Glomerular visceral epithelial cell (primary cell): Measurements from ENCODE around the gene FAM53B.

Experiments
- DNase-seq: peaks from one replicate; pipeline ENCODE4 v3.0.0-alpha.2; 2016; ENCODE audit errors: extremely low spot score

Gene FAM53B

DNA sequence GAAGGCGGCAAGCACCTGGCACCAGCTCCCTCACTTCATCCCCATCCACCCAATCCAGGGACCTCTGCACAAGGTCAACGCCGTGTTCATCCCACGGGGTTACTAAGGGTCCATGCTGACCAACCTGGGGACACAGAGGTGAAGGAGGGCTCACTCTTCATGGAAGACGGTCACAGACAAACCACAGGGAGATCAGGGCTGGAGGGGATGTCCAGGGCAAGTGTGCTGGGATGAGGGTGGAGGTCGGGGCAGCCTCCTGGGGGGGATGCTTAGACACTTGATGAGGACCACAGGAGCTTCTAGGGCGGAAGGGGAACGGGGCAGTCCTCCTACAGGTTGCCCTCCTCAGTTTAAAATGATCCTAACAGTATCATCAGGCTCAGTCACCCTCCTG is 46.7 kb downstream of the FAM53B start:
- no peak for DNase-seq

GRCh38 chr10:124696446-124697392 is 47.5 kb downstream of the FAM53B start:
- no peak for DNase-seq

DNA sequence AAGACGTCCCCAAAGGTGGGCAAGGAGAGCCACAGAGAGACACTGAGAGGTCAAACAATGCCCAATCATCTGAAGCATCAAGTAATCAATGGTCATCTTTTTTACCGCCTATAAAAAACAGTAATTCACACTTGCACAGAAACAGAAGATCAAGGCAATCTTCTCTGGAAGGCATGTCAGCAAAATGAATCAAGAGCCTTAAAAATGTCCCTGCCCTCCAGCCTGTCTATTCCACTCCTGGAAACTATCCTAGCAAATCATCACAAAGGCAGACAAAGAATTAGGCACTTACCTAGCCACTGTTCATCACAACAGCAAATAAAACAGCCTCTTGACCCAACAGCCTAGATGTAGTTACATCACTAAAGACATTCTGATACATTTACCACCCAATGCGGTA is 48.9 kb downstream of the FAM53B start:
- DNase-seq = no peak

DNA sequence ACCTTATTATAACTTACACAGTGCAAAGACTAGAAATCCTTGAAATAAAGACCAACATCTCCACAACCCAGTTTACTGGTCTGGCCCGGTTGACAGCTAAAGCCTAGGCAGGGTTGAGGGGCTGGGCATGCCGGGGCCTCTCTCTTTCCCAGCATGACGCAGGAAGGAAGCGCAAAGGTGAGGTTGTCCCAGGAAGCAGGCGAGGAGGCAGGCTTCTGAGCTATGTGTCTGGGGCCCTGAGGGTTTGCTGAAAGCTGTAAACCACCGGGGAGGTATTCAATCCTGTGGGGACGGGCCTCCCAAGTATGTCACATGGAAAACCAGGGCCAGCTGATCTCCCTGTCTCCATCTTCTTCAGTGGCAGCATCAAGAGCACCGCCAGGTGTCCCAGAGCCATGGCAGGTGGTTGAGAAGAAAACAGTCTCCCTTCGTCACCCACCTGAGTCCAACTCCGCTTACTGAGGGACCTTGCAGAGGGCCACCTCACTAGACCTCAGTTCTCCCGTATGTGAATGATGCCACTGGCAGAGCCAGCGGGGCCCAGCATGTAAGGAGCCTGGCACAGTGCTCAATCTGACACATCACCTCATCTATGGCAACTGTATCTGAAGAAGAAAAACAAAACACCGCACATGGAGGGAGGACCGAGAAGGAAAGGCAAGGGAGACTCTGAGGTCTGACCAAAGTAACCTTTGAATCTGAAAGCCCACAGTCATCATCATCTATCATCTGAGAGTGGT is 49.5 kb downstream of the FAM53B start:
- DNase-seq = no peak

- DNase-seq = no peak
These were observed 50.3 kb downstream of the FAM53B start for GRCh38 chr10:124693801-124694416.

DNA sequence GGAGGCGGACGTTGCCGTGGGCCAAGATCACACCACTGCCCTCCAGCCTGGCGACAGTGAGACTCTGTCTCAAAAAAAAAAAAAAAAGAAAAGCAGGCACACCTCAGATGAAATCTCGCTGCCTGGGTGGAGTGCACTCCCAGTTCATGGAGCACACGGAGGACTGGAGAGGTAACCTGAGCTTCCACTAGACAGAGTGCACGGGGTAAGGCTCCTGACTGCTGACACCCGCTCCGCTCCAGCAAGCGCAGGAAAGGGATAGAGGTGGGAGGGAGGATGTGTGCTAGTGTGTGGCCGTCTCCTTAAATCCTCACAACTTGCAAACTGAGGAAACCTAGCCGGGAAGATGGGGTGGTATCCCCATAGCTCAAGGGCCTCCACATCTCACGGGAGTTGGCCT is 50.8 kb downstream of the FAM53B start:
- no peak for DNase-seq

- no peak for DNase-seq
These were observed 52.1 kb downstream of the FAM53B start for GRCh38 chr10:124692100-124692446.

DNA sequence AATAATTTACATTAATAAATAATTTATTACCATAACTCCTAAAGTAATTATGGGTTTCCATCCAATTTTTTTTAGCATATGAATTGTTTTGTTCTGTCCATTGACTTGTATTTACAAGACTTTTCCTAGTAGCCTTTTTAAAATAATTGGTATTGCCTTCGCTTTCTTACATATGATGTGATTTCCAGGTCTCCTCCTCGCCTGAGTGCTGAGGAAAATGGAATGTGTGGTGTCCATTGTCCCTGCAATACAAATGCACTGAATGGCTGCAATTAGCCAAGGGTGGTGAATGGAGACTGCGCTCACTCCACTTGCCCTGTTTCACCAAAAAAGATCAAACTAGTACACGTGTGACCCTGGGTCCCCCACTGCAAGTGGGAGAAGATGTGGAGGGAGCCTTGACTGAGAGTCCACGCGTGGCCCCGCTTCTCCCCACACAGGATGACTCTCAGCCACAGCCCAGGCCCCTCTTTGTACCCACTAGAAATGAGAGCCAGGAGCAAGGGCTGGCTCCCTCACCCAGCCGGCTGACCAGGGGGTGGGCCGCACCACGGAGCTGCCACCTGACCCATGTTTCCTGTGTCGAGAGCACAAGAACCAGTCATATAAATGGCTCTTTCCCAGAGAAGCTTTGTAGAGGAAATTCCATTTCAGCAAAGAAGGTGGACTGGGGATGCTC is 52.6 kb downstream of the FAM53B start:
- no peak for DNase-seq

GRCh38 chr10:124691002-124691401 is 53.2 kb downstream of the FAM53B start:
- DNase-seq = no peak

DNA sequence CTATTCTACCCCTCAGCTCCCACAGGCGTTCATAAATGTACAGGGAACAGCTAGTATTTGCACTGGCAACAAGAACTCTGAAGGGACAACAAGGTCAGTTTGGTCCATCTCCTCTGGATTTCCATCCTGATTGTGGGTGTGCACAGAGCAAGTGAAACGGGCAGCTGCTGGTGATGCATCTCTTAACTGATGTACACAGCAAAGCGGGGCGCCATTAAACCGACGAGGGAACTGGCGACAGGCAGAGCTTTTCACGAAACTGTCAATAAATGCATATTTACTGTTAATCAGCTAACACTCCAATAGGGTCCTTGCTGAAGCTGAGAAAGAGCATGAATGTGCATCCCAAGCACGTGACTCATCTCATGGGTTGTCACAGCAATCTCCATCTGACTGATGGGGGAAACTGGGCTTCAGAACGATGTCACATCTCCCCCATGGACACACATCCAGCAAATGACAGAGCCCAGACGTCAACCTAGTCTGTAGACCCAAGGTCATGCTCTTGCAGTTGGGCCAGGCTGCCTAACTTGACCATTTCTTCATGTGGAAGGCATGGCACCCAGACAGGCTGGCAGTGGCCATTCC is 54.2 kb downstream of the FAM53B start:
- no peak for DNase-seq

- DNase-seq = no peak
These were observed 55.1 kb downstream of the FAM53B start for GRCh38 chr10:124688889-124689670.

GRCh38 chr10:124688386-124688785 is 55.8 kb downstream of the FAM53B start:
- DNase-seq = no peak

DNA sequence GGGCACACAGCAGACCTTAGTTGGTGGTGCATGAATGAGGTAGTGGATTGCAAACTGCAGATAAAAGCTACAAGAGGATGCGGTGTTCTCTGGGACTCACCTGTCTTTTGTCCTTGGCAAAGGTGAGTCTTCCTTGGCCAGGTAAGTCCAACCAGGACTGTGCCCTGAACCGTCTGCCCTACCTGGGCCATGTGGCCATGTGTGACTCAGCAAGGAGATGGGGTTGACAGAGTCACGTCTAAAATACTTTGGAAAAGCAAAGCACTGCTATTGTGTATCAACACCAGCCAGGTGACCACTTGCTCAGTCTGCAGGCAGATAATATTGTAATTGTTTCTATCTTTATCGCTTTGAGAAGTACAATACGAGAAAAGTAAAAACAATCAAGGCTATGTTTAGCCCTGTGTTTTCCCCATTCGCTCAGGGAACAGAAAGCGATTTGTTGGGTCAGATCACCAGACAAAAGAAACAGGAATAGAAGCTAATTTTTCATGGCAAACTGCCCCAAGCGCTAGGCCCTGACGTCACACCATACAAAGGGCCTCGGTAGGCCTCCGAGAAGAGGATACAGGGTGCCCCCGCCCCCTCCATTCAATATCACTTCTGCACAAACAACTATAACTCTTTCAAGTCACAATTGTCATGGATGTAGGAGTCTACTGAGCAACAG is 57.3 kb downstream of the FAM53B start:
- no peak for DNase-seq

- DNase-seq = no peak
These were observed 58.9 kb downstream of the FAM53B start for GRCh38 chr10:124685261-124685660.

- DNase-seq = no peak
These were observed 60.4 kb downstream of the FAM53B start for GRCh38 chr10:124683814-124684213.

GRCh38 chr10:124681626-124682552 is 62.3 kb downstream of the FAM53B start:
- DNase-seq = no peak

DNA sequence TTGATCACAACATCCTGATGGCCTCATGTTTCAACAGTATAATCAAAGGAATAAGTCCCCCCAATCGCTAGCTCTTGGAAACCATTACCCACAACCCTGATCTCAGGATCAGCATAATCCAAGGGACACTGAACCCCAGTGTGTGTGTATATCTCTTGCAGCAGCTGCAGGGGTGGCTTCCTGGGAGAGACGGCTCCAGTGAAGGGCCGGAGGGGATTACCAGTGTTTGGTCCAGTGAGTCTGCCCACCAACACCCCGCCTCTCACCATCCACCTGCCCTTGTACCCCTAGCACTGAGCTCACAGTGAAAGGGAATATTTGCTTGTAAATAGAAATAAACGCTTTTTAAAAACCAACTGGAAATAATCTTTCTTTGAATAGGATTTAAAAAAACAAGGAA is 63.1 kb downstream of the FAM53B start:
- no peak for DNase-seq

DNA sequence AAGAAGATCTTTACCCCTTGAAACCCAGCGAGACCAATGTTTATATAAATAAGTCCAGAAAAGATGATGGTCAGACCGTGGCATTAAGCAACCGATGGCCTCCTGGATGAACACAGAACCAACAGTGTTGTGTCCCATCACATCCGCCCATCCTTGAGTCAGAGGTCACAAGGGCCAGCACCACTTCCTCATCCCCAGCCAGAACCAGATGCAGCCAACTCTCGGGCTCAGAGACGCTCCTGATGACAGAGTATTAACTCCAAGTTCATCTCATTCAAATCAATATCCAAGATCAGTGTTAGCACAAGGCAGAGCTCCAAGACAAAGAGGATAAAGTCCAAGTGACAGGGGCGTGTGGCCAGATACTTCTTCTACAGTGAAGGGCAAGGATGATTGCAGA is 63.5 kb downstream of the FAM53B start:
- no peak for DNase-seq

- DNase-seq = no peak
These were observed 64.8 kb downstream of the FAM53B start for GRCh38 chr10:124679401-124679800.
